ENCODE data around the gene PYGL.
"Not testable (repeated sequence)": the region's sequence is repeated elsewhere in the genome, so short reads cannot be mapped to it uniquely, and the experiment has no call there.

PYGL gene

DNA sequence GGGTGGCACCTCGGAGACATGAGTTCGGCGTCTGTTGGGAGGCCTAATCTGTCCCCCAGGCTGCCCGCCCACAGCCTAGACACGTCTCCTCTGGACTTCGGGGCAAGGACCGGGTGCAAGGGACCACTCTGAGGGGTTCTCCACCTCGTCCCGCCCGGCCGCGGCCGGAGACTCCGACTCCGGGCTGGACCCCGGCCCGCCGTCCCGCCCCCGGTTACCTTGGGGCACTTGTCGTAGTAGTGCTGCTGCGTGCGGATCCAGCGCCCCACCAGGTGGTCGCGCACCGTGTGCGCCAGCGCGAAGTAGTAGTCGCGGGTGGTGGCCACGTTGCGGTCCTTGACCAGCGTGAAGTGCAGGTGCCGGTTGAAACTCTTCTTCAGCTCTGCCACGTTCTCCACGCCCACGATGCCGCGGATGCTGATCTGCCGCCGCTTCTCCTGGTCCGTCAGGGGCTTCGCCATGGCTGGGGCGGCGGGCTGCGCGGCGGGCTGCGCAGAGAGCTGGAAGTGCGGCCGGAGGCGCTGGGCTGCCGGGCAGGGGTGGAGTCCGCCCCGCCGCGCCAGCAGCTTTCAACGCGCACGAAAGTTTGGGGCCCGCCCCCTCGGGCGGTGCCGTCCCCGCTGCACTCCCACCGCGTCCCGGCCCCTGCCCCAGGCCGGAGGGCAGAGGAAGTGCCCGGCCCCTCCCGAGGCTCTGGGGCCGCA, at the start of gene PYGL:
Gene PYGL, minus strand, starts transcription at position 541 of the 704 bp plus-strand sequence. Its CDS starts 80 bp downstream, at position 461.
- DNase-seq (ENCODE audit: low read depth): no peak

DNA sequence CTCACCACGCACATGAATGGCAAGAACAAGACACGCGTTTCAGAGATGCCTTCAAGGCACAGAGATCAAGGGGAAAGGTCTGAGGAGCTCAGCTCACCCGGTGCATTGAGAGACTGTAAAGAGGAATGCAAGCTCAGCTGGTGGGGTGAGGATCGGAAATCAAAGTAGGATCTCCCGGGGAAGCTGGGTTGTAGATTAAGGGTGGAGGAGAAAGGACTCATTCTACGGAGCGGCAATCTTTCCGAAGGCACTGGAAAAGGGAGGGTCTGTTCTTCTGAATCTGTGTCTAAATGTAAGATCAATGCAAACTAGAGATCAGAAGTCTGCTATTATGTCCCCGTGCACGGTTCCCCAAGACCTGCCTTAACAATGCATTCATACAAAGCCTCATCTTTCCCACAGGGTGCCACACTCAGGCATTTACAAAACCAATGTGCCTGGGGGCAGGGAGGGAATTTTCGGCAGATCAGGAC, 41.6 kb upstream of the PYGL start:
- DNase-seq (ENCODE audit: low read depth): no peak

GRCh38 chr14:50985124-50985858, 41.0 kb upstream of the PYGL start:
- no peak for DNase-seq (ENCODE audit: low read depth)

DNA sequence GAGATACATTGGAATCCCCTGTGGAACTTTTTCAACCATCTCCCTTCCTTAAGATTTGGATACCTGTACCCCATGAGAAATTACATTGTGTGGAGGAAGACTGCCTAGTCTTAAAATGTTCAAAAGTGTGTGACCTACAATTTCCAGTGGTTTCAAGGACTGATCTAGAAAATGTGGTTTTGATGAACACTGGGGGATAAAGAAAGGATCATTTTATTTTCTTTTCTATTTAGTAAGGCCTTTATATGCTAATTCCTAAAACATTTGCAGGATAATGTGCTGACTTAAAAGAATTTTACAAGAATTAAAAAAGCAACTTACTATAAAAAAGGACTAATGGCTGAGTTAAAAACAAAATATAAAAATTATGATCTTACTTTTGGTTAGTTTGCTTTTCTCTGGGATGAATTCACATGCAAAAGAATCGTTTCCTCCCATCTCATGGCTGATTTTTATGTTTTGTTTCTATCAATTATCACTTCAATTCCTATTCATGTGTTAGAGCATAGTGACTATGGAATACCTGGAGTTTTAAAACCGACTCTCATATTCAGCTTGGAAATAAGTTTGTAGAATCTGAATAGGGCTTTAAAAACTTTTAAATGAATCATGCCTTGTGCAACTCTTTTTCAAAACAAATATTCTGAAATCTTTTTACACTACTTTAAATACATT, 39.9 kb upstream of the PYGL start:
- no peak for DNase-seq (ENCODE audit: low read depth)

DNA sequence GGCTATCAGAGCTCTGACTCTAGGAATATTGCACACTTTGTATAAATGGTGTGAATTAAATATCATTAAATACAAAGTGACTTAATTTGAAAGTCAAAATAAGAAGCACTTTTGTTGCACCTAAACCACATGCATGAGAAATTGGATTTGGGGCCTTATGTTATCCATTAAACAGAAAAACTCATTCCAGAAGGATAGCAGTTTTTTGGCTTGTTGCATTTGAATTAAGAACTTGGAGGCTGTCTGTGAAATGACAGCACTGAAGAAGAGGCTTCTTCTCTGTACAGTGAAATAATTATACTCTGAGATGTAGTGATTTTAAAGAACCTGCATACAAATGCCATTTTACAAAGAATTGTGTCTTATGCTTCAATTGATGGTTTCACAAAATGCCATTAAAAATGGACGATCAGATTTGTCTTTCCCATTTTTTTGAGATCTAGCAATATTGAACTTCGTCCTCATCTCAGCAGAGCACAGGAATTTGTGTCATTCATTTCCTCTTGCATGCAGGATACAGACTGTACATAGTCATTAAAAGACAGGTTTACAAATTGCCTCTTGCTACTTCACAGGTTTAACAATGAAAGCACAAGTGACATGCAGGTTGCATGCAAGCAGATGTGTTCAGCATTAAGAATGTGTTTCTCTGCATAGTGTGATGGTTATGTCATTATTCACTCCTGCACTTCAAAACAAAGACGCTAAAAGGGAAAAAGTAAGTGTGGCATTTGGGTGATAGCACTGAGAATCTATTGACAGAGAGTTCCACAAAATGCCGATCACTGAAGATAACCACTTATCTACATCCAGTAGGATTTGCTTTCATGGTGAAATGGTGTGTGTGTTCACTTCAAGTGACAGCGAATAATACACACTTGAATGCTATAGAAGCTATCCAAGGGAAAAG, 35.9 kb upstream of the PYGL start:
- no peak for DNase-seq (ENCODE audit: low read depth)

GRCh38 chr14:50978888-50979287, 34.6 kb upstream of the PYGL start:
- DNase-seq (ENCODE audit: low read depth): no peak

DNA sequence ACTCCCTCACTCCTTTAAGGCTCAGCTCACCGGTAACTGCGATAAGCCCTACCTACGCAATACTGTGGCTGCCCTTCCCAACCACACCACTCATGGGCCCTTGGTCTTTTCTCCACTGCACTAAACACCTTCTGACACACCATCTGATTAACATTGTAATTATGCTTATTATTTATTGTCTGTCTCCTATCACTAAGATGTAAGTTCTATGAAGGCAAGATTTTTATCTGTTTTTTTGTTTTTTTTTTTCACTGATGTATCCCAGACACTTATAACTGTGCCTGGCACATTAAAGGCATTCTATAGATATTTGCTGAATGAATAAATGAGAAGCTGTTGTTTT, 34.2 kb upstream of the PYGL start:
- no peak for DNase-seq (ENCODE audit: low read depth)

- no peak for DNase-seq (ENCODE audit: low read depth)
Measured at GRCh38 chr14:50977863-50978528, 33.7 kb upstream of the PYGL start.

DNA sequence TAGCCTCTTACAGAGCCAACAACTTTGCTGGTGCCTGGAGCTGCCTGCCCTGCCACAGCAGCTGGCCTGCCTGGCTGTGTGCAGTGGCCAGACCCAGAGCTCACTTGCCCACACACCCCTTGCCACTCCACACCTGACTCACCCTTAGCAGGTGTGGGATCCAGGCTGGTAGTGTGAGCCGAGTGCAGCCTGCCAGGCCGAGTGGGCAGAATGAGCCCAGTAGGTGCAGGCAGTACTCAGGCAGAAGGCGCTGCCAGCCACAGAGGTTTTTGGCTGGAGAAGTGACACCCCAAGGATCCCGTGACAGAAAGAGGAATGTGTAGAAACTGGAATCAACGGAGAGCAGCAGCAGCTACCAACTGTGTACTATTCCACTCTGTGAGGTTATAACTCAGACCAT, 29.8 kb upstream of the PYGL start:
- DNase-seq (ENCODE audit: low read depth): no peak

- no peak for DNase-seq (ENCODE audit: low read depth)
Measured at GRCh38 chr14:50972734-50973133, 28.5 kb upstream of the PYGL start.

- DNase-seq (ENCODE audit: low read depth): no peak
Measured at GRCh38 chr14:50970886-50971781, 26.9 kb upstream of the PYGL start.

DNA sequence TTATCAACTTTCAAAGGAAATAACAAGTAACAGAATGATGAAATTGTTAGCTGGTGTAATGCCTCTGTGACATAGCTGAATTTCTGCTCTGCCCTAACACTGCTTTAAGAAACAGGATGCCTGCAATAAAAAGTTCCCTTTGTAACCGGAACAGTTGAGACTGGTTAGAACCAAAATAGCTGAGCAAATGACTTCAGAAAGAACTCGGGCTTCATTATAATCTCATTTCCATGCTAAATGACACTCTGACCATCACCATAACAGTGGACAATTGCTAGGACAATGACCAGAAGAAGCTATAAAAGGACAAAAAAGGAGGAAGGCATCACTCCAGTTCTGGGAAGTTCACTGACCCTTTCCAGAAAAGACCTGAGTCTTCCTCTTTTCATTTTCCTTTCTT, 23.5 kb upstream of the PYGL start:
- DNase-seq (ENCODE audit: low read depth): no peak

- DNase-seq (ENCODE audit: low read depth): no peak
Measured at GRCh38 chr14:50967103-50967502, 22.8 kb upstream of the PYGL start.

DNA sequence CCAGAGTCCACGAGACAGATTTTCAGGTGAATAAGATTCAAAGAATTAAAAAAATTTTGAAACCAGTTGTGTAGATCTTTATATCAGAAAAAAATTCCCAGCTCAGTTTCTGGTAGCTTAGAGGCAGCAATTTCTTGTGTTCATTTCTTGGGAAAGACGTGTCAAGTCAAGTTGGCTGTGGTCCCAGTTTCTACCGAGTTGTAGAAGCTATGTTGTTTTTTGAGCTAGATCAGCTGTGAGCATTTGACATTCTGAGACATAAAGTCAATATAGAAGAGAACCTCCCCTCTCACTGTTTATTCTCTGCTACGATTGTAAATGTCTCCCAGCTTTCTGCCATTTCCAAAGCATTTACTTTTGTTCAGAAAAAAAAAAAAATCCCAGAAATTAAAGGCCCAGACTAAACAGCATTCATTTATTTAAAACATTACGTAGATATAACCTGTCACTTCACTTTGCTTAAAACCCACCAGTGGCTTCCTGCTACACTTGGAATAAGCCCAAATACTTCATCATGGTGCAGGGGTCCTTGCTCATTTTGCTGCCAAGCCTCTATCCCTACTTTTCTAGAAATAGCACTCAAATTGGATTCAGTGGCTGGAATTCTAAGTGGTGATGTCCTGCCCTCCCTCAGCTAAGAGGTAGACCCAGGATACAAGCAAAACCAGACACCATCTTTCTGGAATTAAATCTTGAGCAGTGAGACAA, 20.6 kb upstream of the PYGL start:
- peak; percentile 67 for DNase-seq (ENCODE audit: low read depth)

GRCh38 chr14:50963919-50964318, 19.6 kb upstream of the PYGL start:
- no peak for DNase-seq (ENCODE audit: low read depth)

DNA sequence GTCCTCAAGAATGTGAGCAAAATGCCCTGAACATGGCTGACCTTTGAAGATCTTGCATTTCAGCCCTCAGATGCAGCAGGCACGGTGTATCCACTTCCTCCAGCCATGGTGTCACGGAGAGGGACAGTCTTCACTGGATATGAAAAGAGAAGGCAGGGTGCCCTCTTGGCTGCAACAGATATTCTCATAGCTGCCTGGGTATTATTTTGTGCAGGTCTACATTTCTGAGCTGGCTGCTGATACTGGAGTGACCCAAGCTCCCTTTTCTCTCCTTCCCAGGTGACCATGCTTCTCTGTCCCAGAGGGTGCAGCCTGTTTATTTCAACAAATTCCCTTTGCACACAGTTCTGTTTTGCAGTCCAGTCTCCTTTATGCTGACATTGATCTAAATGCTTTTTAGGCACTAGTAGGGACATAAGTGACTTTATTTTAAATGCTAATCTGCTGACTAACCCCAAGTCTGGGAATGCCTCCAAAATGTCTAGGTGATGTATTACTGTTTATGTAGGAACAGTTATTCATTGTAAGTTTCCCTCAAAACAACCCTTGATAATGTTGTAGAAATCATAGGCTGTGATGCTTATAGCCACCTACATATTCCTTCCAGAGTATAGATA, 17.4 kb upstream of the PYGL start:
- DNase-seq (ENCODE audit: low read depth): peak; percentile 79

GRCh38 chr14:50957296-50957695, 13.0 kb upstream of the PYGL start:
- no peak for DNase-seq (ENCODE audit: low read depth)

GRCh38 chr14:50956421-50956820, 12.1 kb upstream of the PYGL start:
- DNase-seq (ENCODE audit: low read depth): not testable (repeated sequence)

DNA sequence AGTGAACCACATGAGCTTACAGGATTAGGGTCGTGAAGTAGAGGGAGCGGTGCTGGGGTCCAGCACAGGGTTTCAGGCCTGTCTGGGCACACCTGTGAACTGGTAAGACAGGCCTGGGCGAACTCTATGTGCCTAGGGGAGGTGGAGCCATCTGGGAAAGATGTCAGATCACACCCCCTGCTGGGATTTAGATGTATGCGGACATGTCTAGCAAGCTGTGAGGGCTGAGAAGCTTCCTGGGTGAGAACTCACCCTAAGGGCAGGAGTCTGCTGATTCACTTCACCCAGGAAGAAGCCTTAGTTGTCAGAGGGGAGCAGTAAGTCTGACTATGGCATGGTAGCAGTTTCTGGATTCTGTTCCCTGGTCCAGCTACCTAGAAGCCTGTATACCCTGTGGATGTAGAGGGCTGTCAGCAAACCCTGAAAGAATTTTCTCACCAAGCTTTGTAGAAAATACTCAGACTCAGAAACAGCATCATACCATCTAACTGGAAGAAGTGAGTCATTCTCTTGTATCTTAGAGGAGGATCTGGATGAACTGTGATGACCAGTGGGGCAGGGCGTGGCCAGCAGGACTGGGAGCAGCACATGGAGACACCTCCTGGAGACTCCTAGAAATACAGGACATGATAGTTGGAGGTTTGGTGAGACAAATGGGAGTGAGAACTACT, 11.2 kb upstream of the PYGL start:
- peak; percentile 92 for DNase-seq (ENCODE audit: low read depth)
